Upper lobe of right lung (tissue), 1 donor: ENCODE measurements around the gene WDR37. TPM values are rescaled to one million over a fixed set of nuclear protein-coding genes. Genes with fewer than 3 reads are reported as not detected.
A peak's percentile ranks its signal among the peaks of the same experiment; 100 is the strongest.

Source experiments
- ATAC-seq: fragments of 200-7000 bp; cut with Tn5 transposase; one replicate; pipeline ENCODE4 v1.9.1; 2020; ENCODE audit warnings: mild to moderate bottlenecking, moderate library complexity
- DNase-seq: peaks from one replicate; pipeline ENCODE4 v3.0.0-alpha.2; 2020
- H3K27ac ChIP-seq: fragments of 200-600 bp; one replicate; pipeline ENCODE4 v1.8.0; 2022
- H3K27me3 ChIP-seq: fragments of 200-600 bp; one replicate; pipeline ENCODE4 v1.8.0; 2022; ENCODE audit warnings: mild to moderate bottlenecking
- H3K36me3 ChIP-seq: fragments of 200-600 bp; one replicate; pipeline ENCODE4 v1.8.0; 2022
- H3K4me1 ChIP-seq: fragments of 200-600 bp; one replicate; pipeline ENCODE4 v1.8.0; 2022
- H3K4me3 ChIP-seq: fragments of 200-600 bp; one replicate; pipeline ENCODE4 v1.8.0; 2022; ENCODE audit warnings: mild to moderate bottlenecking
- H3K9me3 ChIP-seq: fragments of 200-600 bp; one replicate; pipeline ENCODE4 v1.8.0; 2022
- intact Hi-C: fragments of 100-400 bp; cut with DNase I; formaldehyde crosslinking; loops from one replicate; pipeline ENCODE4 v1.11.0; 2022
- total RNA-seq: library from RNA; stranded (reverse); fragmentation: NEBNext Ultra II Directional; extraction: Animal tissue kit (Norgen Biotek cat#: 25700); gene quantifications from one replicate; pipeline ENCODE4 v1.2.1, GENCODE V29; 2021
- TF ChIP-seq, protein P1 (sequence below): fragments of 200-600 bp; IDR thresholded peaks from one replicate; pipeline ENCODE4 v1.8.0; 2022; ENCODE audit warnings: antibody characterized with exemption
- donor health status: DM: no; HTN: yes; CAD: no; lungs with severe emphysema.

The WDR37 gene
- total RNA-seq, 1 donor from 2014 or later: 19.9 TPM

DNA sequence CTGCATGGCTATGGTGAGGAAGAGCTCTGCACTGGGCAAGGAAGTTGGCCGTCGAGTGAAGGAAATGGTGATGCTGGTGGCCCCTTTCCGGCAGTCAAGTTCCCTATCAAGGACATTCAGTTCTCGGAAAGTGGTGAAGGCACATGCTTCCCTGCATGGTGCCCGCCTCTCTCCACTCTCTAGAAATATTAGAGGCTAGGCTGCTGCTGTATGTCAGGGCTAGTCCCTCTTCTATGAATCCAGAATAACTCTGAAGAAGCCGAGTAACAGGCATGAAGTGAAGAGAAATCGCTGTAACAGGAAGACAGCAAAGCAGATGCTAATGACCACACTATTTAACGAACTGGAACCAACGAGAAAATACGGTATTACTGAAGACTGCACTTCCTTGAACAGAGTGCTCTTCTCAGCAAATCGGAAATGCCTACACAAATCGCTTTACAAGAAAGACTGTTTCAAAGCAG is 12.6 kb upstream of the WDR37 start:
- Histone ChIP-seq H3K4me1 (peaks cover 18% of the 10 kb centered on the region), H3K9me3 (no peaks in the 10 kb centered on the region), H3K27ac (peak overlapping the region; percentile 63), H3K27me3 (no peaks in the 10 kb centered on the region), H3K36me3 (peaks cover 45% of the 10 kb centered on the region), H3K4me3 (peak overlapping the region; percentile 18)
- TF ChIP-seq, protein P1, sequence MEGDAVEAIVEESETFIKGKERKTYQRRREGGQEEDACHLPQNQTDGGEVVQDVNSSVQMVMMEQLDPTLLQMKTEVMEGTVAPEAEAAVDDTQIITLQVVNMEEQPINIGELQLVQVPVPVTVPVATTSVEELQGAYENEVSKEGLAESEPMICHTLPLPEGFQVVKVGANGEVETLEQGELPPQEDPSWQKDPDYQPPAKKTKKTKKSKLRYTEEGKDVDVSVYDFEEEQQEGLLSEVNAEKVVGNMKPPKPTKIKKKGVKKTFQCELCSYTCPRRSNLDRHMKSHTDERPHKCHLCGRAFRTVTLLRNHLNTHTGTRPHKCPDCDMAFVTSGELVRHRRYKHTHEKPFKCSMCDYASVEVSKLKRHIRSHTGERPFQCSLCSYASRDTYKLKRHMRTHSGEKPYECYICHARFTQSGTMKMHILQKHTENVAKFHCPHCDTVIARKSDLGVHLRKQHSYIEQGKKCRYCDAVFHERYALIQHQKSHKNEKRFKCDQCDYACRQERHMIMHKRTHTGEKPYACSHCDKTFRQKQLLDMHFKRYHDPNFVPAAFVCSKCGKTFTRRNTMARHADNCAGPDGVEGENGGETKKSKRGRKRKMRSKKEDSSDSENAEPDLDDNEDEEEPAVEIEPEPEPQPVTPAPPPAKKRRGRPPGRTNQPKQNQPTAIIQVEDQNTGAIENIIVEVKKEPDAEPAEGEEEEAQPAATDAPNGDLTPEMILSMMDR: no peak
- intact Hi-C loops: no loop called here
- ATAC-seq (peak; percentile 84), DNase-seq (no peak)

DNA sequence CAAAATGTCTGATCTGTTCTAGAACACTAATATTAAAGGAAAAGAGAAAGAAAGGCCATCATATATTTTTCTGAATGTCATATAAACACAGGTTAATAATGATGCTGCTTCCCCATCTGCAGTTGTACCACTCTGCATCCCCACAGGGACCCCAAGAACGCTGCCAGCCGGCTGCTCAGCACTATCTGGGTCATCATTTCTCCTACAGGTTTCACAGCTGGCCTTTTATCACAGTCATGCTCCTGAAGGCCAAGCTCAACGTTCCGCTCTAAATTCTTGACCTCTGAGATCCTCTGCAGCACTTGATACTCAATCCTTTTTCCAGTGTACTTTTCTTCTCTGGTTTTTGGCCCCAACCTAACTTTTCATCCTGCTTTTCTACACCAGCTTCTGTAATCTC is 12.0 kb upstream of the WDR37 start:
- Histone ChIP-seq H3K27me3 (no peaks in the 10 kb centered on the region), H3K4me1 (peaks cover 18% of the 10 kb centered on the region), H3K36me3 (peaks cover 44% of the 10 kb centered on the region), H3K4me3 (peak overlapping the region; percentile 18), H3K9me3 (no peaks in the 10 kb centered on the region), H3K27ac (peak overlapping the region; percentile 63)
- intact Hi-C loops: no loop called here
- no peak for ATAC-seq
- no peak for DNase-seq
- TF ChIP-seq, protein P1: no peak

DNA sequence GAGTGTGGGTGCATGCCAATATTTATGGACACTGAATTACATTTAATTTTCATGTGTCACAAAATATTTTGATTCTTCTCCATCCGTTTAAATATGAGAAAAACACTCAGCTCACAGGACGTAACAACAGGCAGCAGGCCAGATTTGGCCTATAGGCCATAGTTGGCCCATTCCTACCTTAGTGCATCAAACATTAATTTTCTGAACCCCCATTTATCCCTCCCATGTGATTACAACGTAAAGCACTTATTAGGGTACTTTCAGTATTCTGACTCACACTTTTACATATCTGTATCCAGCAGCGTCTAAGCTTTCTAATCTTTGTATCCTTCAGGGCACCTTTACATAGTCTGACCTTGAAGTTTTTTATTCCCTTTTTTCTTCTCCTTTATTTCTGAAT is 11.2 kb upstream of the WDR37 start:
- intact Hi-C loops: no loop called here
- peak overlapping the region; percentile 63 for H3K27ac ChIP-seq

DNA sequence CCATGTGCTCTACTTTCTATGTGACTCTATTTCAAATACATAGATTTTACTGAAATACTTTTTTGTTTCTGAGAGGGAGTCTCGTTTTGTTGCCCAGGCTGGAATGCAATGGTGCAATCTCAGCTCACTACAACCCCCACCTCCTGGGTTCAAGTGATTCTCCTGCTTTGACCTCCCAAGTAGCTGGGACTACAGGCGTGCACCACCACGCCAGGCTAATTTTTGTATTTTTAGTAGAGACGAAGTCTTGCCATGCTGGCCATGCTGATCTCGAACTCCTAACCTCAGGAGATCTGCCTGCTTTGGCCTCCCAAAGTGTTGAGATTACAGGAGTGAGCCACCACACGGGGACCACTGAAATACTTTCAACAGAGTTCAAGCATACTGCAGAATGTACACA is 10.8 kb upstream of the WDR37 start:
- Histone ChIP-seq H3K4me3 (no peak overlapping the region), H3K27me3 (no peaks in the 10 kb centered on the region), H3K9me3 (no peaks in the 10 kb centered on the region), H3K4me1 (peaks cover 25% of the 10 kb centered on the region), H3K36me3 (peaks cover 31% of the 10 kb centered on the region), H3K27ac (no peak overlapping the region)
- DNase-seq (no peak), ATAC-seq (no peak)
- TF ChIP-seq, protein P1: no peak
- intact Hi-C loops: no loop called here

More for the DNA sequence above, 11.2 kb upstream of the WDR37 start:
- H3K27me3 ChIP-seq: no peaks in the 10 kb centered on the region
- DNase-seq (no peak), ATAC-seq (no peak)
- peaks cover 20% of the 10 kb centered on the region for H3K4me1 ChIP-seq
- TF ChIP-seq, protein P1: no peak
- no peaks in the 10 kb centered on the region for H3K9me3 ChIP-seq
- no peak overlapping the region for H3K4me3 ChIP-seq
- H3K36me3 ChIP-seq: peaks cover 36% of the 10 kb centered on the region

DNA sequence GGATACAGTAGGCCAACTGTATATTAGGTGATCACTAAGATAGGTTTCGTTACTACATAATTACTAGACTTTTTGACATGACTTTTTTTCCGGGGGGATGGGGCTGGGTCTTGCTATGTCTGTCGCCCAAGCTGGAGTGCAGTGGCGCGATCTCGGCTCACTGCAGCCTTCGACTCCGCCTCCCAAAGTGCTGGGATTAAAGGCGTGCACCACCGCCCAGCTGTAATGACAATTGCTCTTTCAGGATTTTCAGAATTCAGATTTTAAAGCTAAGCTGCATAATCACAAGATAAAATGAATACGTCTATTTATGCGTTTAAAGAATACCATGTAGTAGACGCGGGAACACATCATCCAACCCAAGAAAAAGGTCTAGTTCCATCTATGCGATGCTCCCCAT is 8.2 kb upstream of the WDR37 start:
- H3K27ac ChIP-seq: peak overlapping the region; percentile 99
- intact Hi-C loops: no loop called here
- H3K4me3 ChIP-seq: peak overlapping the region; percentile 94
- peaks cover 30% of the 10 kb centered on the region for H3K4me1 ChIP-seq
- no peaks in the 10 kb centered on the region for H3K27me3 ChIP-seq
- no peak for ATAC-seq
- peaks cover 18% of the 10 kb centered on the region for H3K36me3 ChIP-seq
- DNase-seq: no peak
- TF ChIP-seq, protein P1: no peak
- no peaks in the 10 kb centered on the region for H3K9me3 ChIP-seq

DNA sequence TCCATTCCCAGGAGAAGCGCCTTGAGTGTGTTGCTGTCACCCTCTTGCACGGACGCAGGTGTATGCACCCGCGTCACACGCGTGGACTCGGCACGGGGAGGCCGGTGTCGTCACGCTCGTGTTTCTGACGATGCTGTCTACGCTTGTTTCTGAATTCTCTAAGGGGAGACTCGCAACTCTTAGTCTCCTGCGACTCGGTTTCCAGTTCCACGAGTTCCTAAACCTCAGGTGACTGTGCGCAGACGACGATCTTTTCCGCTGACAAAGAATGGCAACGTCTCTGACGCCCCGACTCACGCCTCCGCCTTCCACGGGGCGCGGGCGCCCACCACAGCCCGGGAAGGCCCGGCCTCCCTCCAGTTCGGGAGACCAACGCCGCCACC is 7.8 kb upstream of the WDR37 start:
- Histone ChIP-seq H3K9me3 (no peaks in the 10 kb centered on the region), H3K4me1 (peaks cover 30% of the 10 kb centered on the region), H3K36me3 (peaks cover 17% of the 10 kb centered on the region), H3K27me3 (no peaks in the 10 kb centered on the region), H3K27ac (peak overlapping the region; percentile 99), H3K4me3 (peak overlapping the region; percentile 94)
- TF ChIP-seq, protein P1: no peak
- ATAC-seq (no peak), DNase-seq (peak; percentile 71)
- intact Hi-C loops: no loop called here
